Omental fat pad (tissue), 4 donors: Measurements from ENCODE around the gene ZNF24. TPM values are rescaled to one million over a fixed set of nuclear protein-coding genes. Genes with fewer than 3 reads are reported as not detected.

Experiments used
- ATAC-seq: fragments of 150-250 bp; one replicate; pipeline ENCODE4 v1.9.1; 2016; ENCODE audit warnings: mild to moderate bottlenecking, moderate library complexity; ENCODE audit not compliant: low FRiP score
- DNase-seq: peaks from one replicate; pipeline ENCODE4 v3.0.0-alpha.2; 2019; ENCODE audit warnings: low spot score
- CTCF ChIP-seq, 3 donors: fragments of 450-650 bp; IDR thresholded peaks; one replicate each; pipeline ENCODE4 v1.5.1; 2016 to 2017; ENCODE audit warnings: antibody characterized with exemption in 3 of 3, mild to moderate bottlenecking in 3 of 3, moderate library complexity in 2 of 3
- total RNA-seq, 4 donors: library from RNA; depleted of rRNA; stranded (reverse); fragments of >200 nt; gene quantifications; one replicate each; pipeline ENCODE4 v1.1.0, GENCODE V29; 2016

ZNF24 gene
- total RNA-seq, 4 donors from 2014 or later = 24.8 to 41.9 (median 30.8) TPM

- TF ChIP-seq CTCF (IDR thresholded peaks at IDR 0.05) = no peak
- DNase-seq = no peak
- no peak for ATAC-seq
These were observed 48.2 kb downstream of the ZNF24 start for GRCh38 chr18:35296060-35296459.

GRCh38 chr18:35291166-35291565, 53.1 kb downstream of the ZNF24 start:
- ATAC-seq = no peak
- TF ChIP-seq CTCF (IDR thresholded peaks at IDR 0.05) = no peak
- DNase-seq = no peak

- ATAC-seq = peak; percentile 99
- TF ChIP-seq CTCF (IDR thresholded peaks at IDR 0.05) = no peak
These were observed 54.0 kb downstream of the ZNF24 start, which contains the start of gene ZSCAN30 for GRCh38 chr18:35290094-35290735. ZSCAN30 (minus strand) TSS chr18:35290229; CDS start chr18:35264352, 25,877 bp downstream.

GRCh38 chr18:35289727-35290093, 54.5 kb downstream of the ZNF24 start:
- ATAC-seq (peak; percentile 57), DNase-seq (no peak)
- no peak for TF ChIP-seq CTCF (IDR thresholded peaks at IDR 0.05)

More at GRCh38 chr18:35290094-35290735, 54.0 kb downstream of the ZNF24 start, which contains the start of gene ZSCAN30:
- DNase-seq = peak; percentile 76

GRCh38 chr18:35289293-35289692, 54.9 kb downstream of the ZNF24 start:
- TF ChIP-seq CTCF (IDR thresholded peaks at IDR 0.05) = no peak
- DNase-seq (no peak), ATAC-seq (no peak)

- no peak for ATAC-seq
These were observed 59.4 kb downstream of the ZNF24 start for GRCh38 chr18:35284841-35285240.

More at GRCh38 chr18:35284841-35285240, 59.4 kb downstream of the ZNF24 start:
- TF ChIP-seq CTCF (IDR thresholded peaks at IDR 0.05) = no peak
- no peak for DNase-seq
